ENCODE data around the gene SLC22A14. TPM values are rescaled to one million over a fixed set of nuclear protein-coding genes. Genes with fewer than 3 reads are reported as not detected.
"Not testable (repeated sequence)": the region's sequence is repeated elsewhere in the genome, so short reads cannot be mapped to it uniquely, and the experiment has no call there.

SLC22A14 gene, protein sequence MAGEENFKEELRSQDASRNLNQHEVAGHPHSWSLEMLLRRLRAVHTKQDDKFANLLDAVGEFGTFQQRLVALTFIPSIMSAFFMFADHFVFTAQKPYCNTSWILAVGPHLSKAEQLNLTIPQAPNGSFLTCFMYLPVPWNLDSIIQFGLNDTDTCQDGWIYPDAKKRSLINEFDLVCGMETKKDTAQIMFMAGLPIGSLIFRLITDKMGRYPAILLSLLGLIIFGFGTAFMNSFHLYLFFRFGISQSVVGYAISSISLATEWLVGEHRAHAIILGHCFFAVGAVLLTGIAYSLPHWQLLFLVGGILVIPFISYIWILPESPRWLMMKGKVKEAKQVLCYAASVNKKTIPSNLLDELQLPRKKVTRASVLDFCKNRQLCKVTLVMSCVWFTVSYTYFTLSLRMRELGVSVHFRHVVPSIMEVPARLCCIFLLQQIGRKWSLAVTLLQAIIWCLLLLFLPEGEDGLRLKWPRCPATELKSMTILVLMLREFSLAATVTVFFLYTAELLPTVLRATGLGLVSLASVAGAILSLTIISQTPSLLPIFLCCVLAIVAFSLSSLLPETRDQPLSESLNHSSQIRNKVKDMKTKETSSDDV
- total RNA-seq (under 1 TPM in 2 of 6 donors, not detected in 4; 0.12 TPM), polyA plus RNA-seq (under 1 TPM; 0.15 to 0.35 TPM)

DNA sequence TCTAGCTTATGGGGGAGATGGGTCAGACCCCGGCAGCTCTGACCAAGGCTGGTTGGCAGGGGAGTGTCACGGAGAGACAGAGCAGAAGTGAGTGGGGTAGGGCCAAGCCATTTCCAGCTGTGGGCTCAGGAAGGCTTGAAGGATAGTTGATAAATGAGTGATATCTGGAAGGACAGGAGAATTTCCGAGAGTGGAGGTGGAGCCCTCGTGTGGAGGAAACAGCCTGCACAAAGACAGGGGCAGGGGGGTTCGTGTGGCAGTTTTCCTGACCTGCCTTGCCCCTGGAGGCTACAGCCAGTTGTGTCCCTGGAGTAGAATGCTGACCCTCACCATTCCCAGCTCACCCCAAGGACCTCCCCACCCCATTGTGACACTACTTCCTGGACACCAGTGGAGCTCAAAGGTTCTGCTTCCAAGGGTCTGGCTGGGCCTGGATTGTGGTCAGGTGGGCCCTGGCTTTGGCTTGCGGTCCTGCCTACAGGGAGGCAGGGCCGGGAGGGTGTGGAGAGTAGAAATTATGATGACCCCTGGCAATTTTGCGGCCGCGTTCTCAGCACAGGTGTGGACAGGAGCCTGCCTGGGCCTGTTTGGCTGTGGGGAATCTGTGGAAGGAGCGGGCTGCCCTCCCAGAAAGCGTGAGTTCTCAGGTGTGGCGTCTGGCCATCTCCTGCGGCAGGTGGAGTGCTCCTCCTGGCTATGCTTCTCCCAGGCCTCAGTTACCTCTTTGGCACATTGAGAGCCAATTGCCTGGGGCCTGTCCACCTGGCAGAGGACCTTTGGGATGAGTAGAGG is at the start of gene SLC22A14:
SLC22A14 (plus strand) TSS at position 400 of the 792 bp plus-strand sequence. CDS start 23,733 bp downstream, outside the sequence.
- DNase-seq (no peak), FAIRE-seq (no peak), ATAC-seq (no peak)
- TF ChIP-seq, protein P1, sequence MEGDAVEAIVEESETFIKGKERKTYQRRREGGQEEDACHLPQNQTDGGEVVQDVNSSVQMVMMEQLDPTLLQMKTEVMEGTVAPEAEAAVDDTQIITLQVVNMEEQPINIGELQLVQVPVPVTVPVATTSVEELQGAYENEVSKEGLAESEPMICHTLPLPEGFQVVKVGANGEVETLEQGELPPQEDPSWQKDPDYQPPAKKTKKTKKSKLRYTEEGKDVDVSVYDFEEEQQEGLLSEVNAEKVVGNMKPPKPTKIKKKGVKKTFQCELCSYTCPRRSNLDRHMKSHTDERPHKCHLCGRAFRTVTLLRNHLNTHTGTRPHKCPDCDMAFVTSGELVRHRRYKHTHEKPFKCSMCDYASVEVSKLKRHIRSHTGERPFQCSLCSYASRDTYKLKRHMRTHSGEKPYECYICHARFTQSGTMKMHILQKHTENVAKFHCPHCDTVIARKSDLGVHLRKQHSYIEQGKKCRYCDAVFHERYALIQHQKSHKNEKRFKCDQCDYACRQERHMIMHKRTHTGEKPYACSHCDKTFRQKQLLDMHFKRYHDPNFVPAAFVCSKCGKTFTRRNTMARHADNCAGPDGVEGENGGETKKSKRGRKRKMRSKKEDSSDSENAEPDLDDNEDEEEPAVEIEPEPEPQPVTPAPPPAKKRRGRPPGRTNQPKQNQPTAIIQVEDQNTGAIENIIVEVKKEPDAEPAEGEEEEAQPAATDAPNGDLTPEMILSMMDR (IDR thresholded peaks at IDR 0.05): no peak
- no peaks in the 10 kb centered on the region for H3K36me3 ChIP-seq
- no peak within 1 kb of the TSS for H3K27ac ChIP-seq
- no peak within 1 kb of the TSS for H3K4me3 ChIP-seq
- H3K27me3 ChIP-seq: no peaks in the 10 kb centered on the region
- intact Hi-C loops (cut with DNase I): no loop called here
- 91 to 95% methylated on average over 14 of the region's 14 CpGs for WGBS, 2 donors
- no peaks in the 10 kb centered on the region for H3K9me3 ChIP-seq
- H3K4me1 ChIP-seq: no peaks in the 10 kb centered on the region

DNA sequence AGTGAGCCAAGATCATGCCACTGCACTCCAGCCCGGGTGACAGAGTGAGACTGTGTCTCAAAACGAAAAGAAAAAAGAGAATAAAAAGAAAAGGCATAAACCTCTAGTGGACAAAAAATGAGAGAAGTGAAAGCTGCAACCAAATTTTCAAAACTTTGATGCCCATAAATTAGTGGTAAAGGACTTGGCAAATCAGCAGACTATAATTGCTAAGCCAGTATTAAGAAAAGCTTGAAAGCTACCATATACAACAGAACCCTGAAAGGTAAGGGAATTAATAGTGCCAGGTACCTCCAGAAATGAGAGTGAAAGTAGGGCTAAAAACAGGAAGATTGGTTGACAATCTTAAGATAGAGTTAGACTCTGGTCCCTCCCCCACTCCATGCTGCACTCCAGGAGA is 49.4 kb upstream of the SLC22A14 start:
- H3K36me3 ChIP-seq: peaks cover 0 to 20% (median 0%) of the 10 kb centered on the region in 3 donors
- no peak for FAIRE-seq
- 85 to 88% methylated on average over 2 of the region's 2 CpGs for WGBS, 2 donors
- H3K4me1 ChIP-seq: no peaks in the 10 kb centered on the region
- H3K4me3 ChIP-seq: no peak overlapping the region
- TF ChIP-seq, protein P1 (IDR thresholded peaks at IDR 0.05): no peak
- DNase-seq: no peak
- no peaks in the 10 kb centered on the region for H3K9me3 ChIP-seq
- no peak overlapping the region for H3K27ac ChIP-seq
- H3K27me3 ChIP-seq: no peaks in the 10 kb centered on the region
- no peak for ATAC-seq
- intact Hi-C loops (cut with DNase I): no loop called here

DNA sequence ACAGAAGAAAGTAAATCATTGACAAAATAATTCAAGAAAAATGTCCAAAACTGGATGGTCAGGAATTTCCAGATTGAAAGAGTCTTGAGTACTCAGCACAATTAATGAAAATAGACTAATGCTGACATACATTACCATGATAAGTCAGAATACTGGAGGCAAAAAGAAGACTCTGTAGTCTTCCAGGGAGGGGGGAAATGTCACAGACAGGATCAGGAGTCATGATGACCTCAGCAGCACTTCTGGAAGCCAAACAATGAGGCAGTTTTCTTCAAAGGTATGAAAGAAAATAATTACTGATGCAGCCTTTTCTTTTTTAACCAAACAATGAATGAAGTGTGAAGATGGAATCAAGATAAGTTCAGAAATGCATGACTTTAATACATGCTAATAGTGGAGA is 46.6 kb upstream of the SLC22A14 start:
- H3K27me3 ChIP-seq: no peaks in the 10 kb centered on the region
- FAIRE-seq (no peak), ATAC-seq (no peak), DNase-seq (no peak)
- H3K9me3 ChIP-seq: no peaks in the 10 kb centered on the region
- H3K27ac ChIP-seq: no peak overlapping the region
- intact Hi-C loops (cut with DNase I): no loop called here
- peaks cover 0 to 15% (median 0%) of the 10 kb centered on the region in 3 donors for H3K36me3 ChIP-seq
- H3K4me1 ChIP-seq: no peaks in the 10 kb centered on the region
- no peak overlapping the region for H3K4me3 ChIP-seq
- TF ChIP-seq, protein P1 (IDR thresholded peaks at IDR 0.05): no peak

DNA sequence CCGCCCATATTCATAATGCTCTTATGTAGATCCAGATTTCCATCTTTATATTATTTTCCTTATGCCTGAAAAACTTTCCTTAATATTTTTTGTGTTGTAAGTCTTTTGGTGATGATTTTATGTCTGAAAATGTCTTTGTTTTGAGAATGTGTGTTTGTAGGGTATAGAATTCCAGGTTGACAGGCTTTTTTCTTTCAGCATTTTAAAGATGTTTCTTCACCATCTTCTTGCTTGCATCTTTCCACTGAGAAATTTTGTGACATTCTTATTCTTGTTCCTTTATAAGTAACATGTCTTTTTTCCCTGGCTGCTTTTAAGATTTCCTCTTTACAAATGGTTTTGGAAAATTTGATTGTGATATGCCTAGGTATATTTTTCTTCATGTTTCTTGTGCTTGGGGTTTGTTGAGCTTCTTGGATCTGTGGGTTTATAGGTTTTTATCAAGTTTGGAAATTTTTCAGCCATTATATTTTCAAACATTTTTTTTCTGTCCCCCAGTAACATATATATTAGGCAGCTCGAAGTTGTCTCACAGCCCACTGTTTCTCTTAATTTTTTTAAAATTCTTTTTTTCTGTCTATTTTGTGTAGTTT is 43.6 kb upstream of the SLC22A14 start:
- H3K4me1 ChIP-seq: no peaks in the 10 kb centered on the region
- DNase-seq: no peak
- no peak overlapping the region for H3K4me3 ChIP-seq
- 98 to 99% methylated on average over 2 of the region's 2 CpGs for WGBS, 2 donors
- intact Hi-C loops (cut with DNase I): no loop called here
- ATAC-seq: no peak
- TF ChIP-seq, protein P1 (IDR thresholded peaks at IDR 0.05): no peak
- no peak overlapping the region for H3K27ac ChIP-seq
- H3K36me3 ChIP-seq: peaks cover 0 to 7% (median 0%) of the 10 kb centered on the region in 3 donors
- FAIRE-seq: no peak
- H3K9me3 ChIP-seq: no peaks in the 10 kb centered on the region
- no peaks in the 10 kb centered on the region for H3K27me3 ChIP-seq

DNA sequence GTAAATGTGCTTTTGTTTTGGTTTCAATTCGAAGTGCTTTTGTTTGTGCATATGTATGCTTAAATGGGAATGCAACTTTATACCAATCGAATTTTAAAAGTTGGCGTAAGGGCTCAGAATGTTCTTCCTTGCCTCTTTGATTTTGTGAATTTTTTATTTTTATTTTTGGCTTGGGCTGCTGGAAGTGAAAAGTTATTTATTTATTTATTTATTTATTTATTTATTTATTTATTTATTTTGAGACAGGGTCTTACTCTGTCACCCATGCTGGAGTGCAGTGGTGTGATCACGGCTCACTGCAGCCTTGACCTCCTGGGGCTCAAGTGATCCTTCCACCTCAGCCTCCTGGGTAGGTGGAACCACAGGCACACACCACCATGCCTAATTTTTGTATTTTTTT is 39.3 kb upstream of the SLC22A14 start:
- DNase-seq; H3K4me3 ChIP-seq; FAIRE-seq; H3K9me3 ChIP-seq; intact Hi-C loops (cut with DNase I); H3K36me3 ChIP-seq; H3K27me3 ChIP-seq; ATAC-seq; H3K27ac ChIP-seq; H3K4me1 ChIP-seq: not testable (repeated sequence)
- 97 to 98% methylated on average over 4 of the region's 4 CpGs for WGBS, 2 donors
